H1 (cell line): ENCODE results near the gene GGT5. TPM values are rescaled to one million over a fixed set of nuclear protein-coding genes. Genes with fewer than 3 reads are reported as not detected.

Experiments used
- ASH2L ChIP-seq: fragments of 200-600, 300-600 bp; sonication (generic); IDR thresholded peaks from one replicate; pipeline ENCODE4 v1.7.1; 2017; ENCODE audit warnings: low read length
- CHD1 ChIP-seq: IDR thresholded peaks from 2 replicates; pipeline ENCODE4 v1.6.1; 2012; ENCODE audit warnings: low read depth, low read length, improper control_type of control experiment
- GABPA ChIP-seq: IDR thresholded peaks from 2 replicates; pipeline ENCODE4 v1.6.1; 2011; ENCODE audit warnings: mild to moderate bottlenecking, low read length, moderate library complexity, borderline replicate concordance; ENCODE audit not compliant: insufficient read depth
- KDM1A ChIP-seq: fragments of 200-600, 300-600 bp; sonication (generic); IDR thresholded peaks from 2 replicates; pipeline ENCODE4 v1.7.1; 2016; ENCODE audit warnings: mild to moderate bottlenecking, low read length, borderline replicate concordance
- MAFK ChIP-seq: IDR thresholded peaks from 2 replicates; pipeline ENCODE4 v1.6.1; 2012; ENCODE audit warnings: low read depth, mild to moderate bottlenecking, improper control_type of control experiment, low read length
- NRF1 ChIP-seq: IDR thresholded peaks from 2 replicates; pipeline ENCODE4 v1.6.1; 2011; ENCODE audit warnings: mild to moderate bottlenecking, low read depth, low read length, improper control_type of control experiment
- POLR2A ChIP-seq, 2 experiments: IDR thresholded peaks; 1 replicate in 1 of 2; 2 replicates in 1 of 2; pipeline ENCODE4 v1.6.1; 2011; ENCODE audit warnings: low read depth in 2 of 2, low read length in 2 of 2, mild to moderate bottlenecking in 2 of 2; ENCODE audit errors: control extremely low read depth in 1 of 2
- RXRA ChIP-seq: IDR thresholded peaks from 2 replicates; pipeline ENCODE4 v1.6.1; 2011; ENCODE audit warnings: low read depth, mild to moderate bottlenecking, low read length, moderate library complexity; ENCODE audit not compliant: insufficient read depth
- polyA plus RNA-seq, 7 experiments: library from polyadenylated mRNA; depleted of rRNA in 3 of 7; stranded (reverse) in 5 of 7; unstranded in 2 of 7; fragments of >200 nt in 5 of 7; fragments of 200-250 nt in 2 of 7; gene quantifications; 1 replicate in 5 of 7; 2 replicates in 1 of 7; 4 replicates in 1 of 7; pipeline versions ENCODE4 v1.2.1 to v1.2.3, GENCODE V29; 2011 to 2013; ENCODE audit warnings: missing spikeins in 2 of 7, mixed read lengths in 2 of 7
- total RNA-seq: library from RNA; stranded (reverse); fragmentation: NEBNext Ultra II Directional; extraction: Animal tissue kit (Norgen Biotek cat#: 25700); gene quantifications from 2 replicates; pipeline ENCODE4 v1.2.1, GENCODE V29; 2021
- TF ChIP-seq, protein P1 (sequence below): fragments of 300-600 bp; sonication (generic); IDR thresholded peaks from 2 replicates; pipeline ENCODE4 v1.7.1; 2012; ENCODE audit warnings: low read length, moderate library complexity, mild to moderate bottlenecking, inconsistent platforms; ENCODE audit not compliant: insufficient replicate concordance
- TF ChIP-seq, protein P2 (sequence below): IDR thresholded peaks from 2 replicates; pipeline ENCODE4 v1.6.1; 2012; ENCODE audit warnings: inconsistent platforms
- TF ChIP-seq, protein P3 (sequence below): IDR thresholded peaks from 2 replicates; pipeline ENCODE4 v1.6.1; 2011; ENCODE audit warnings: low read length, improper control_type of control experiment

GGT5 gene
- total and polyA plus RNA-seq, 2 of the 8 experiments (the other 6 are each of a cell fraction or from before 2014, with no cell fraction given), result 0.05 TPM; not detected in 1

DNA sequence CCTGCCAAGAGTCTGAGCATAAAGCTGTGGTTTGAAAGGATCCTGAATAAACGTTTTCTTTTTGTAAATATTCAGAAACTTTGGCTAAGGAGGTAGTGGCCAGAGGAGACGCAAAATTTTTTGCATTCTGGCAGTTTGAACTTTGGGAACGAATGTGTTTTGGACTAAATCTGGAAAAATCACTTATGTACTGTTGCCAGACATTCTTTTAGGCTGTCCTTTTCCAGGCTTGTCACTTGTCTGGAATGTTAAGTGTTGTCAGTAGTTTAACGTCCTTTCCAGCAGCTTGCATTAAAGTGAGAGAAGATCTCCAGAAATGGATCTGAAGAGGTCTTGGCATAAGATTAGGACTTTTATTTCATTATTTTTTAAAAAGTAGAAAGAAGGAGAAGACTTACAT lies 44.2 kb upstream of the GGT5 start (continued):
- TF ChIP-seq, protein P1, sequence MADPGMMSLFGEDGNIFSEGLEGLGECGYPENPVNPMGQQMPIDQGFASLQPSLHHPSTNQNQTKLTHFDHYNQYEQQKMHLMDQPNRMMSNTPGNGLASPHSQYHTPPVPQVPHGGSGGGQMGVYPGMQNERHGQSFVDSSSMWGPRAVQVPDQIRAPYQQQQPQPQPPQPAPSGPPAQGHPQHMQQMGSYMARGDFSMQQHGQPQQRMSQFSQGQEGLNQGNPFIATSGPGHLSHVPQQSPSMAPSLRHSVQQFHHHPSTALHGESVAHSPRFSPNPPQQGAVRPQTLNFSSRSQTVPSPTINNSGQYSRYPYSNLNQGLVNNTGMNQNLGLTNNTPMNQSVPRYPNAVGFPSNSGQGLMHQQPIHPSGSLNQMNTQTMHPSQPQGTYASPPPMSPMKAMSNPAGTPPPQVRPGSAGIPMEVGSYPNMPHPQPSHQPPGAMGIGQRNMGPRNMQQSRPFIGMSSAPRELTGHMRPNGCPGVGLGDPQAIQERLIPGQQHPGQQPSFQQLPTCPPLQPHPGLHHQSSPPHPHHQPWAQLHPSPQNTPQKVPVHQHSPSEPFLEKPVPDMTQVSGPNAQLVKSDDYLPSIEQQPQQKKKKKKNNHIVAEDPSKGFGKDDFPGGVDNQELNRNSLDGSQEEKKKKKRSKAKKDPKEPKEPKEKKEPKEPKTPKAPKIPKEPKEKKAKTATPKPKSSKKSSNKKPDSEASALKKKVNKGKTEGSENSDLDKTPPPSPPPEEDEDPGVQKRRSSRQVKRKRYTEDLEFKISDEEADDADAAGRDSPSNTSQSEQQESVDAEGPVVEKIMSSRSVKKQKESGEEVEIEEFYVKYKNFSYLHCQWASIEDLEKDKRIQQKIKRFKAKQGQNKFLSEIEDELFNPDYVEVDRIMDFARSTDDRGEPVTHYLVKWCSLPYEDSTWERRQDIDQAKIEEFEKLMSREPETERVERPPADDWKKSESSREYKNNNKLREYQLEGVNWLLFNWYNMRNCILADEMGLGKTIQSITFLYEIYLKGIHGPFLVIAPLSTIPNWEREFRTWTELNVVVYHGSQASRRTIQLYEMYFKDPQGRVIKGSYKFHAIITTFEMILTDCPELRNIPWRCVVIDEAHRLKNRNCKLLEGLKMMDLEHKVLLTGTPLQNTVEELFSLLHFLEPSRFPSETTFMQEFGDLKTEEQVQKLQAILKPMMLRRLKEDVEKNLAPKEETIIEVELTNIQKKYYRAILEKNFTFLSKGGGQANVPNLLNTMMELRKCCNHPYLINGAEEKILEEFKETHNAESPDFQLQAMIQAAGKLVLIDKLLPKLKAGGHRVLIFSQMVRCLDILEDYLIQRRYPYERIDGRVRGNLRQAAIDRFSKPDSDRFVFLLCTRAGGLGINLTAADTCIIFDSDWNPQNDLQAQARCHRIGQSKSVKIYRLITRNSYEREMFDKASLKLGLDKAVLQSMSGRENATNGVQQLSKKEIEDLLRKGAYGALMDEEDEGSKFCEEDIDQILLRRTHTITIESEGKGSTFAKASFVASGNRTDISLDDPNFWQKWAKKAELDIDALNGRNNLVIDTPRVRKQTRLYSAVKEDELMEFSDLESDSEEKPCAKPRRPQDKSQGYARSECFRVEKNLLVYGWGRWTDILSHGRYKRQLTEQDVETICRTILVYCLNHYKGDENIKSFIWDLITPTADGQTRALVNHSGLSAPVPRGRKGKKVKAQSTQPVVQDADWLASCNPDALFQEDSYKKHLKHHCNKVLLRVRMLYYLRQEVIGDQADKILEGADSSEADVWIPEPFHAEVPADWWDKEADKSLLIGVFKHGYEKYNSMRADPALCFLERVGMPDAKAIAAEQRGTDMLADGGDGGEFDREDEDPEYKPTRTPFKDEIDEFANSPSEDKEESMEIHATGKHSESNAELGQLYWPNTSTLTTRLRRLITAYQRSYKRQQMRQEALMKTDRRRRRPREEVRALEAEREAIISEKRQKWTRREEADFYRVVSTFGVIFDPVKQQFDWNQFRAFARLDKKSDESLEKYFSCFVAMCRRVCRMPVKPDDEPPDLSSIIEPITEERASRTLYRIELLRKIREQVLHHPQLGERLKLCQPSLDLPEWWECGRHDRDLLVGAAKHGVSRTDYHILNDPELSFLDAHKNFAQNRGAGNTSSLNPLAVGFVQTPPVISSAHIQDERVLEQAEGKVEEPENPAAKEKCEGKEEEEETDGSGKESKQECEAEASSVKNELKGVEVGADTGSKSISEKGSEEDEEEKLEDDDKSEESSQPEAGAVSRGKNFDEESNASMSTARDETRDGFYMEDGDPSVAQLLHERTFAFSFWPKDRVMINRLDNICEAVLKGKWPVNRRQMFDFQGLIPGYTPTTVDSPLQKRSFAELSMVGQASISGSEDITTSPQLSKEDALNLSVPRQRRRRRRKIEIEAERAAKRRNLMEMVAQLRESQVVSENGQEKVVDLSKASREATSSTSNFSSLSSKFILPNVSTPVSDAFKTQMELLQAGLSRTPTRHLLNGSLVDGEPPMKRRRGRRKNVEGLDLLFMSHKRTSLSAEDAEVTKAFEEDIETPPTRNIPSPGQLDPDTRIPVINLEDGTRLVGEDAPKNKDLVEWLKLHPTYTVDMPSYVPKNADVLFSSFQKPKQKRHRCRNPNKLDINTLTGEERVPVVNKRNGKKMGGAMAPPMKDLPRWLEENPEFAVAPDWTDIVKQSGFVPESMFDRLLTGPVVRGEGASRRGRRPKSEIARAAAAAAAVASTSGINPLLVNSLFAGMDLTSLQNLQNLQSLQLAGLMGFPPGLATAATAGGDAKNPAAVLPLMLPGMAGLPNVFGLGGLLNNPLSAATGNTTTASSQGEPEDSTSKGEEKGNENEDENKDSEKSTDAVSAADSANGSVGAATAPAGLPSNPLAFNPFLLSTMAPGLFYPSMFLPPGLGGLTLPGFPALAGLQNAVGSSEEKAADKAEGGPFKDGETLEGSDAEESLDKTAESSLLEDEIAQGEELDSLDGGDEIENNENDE, result no peak
- TF ChIP-seq NRF1, result no peak
- TF ChIP-seq, protein P2, sequence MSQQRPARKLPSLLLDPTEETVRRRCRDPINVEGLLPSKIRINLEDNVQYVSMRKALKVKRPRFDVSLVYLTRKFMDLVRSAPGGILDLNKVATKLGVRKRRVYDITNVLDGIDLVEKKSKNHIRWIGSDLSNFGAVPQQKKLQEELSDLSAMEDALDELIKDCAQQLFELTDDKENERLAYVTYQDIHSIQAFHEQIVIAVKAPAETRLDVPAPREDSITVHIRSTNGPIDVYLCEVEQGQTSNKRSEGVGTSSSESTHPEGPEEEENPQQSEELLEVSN, result no peak
- TF ChIP-seq RXRA, result no peak
- no peak for TF ChIP-seq MAFK
- TF ChIP-seq GABPA, result no peak
- TF ChIP-seq CHD1, result no peak
- TF ChIP-seq, protein P3, sequence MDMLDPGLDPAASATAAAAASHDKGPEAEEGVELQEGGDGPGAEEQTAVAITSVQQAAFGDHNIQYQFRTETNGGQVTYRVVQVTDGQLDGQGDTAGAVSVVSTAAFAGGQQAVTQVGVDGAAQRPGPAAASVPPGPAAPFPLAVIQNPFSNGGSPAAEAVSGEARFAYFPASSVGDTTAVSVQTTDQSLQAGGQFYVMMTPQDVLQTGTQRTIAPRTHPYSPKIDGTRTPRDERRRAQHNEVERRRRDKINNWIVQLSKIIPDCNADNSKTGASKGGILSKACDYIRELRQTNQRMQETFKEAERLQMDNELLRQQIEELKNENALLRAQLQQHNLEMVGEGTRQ, result no peak
- no peak for TF ChIP-seq KDM1A
- TF ChIP-seq POLR2A (IDR thresholded peaks at IDR 0.05; ENCODE audit: control extremely low read depth in 1 of 2, low read depth in 2 of 2, low read length in 2 of 2), result no peak
- TF ChIP-seq ASH2L, result no peak
